HCT116 (cell line): ENCODE results near the gene MOCS1.

Source experiments
- CEBPB ChIP-seq: IDR thresholded peaks from 2 replicates; pipeline ENCODE4 v1.6.1; 2012; ENCODE audit warnings: low read depth
- CTCF ChIP-seq, 3 experiments: fragments of 200-600 bp in 1 of 3; sonication (generic) in 1 of 3; IDR thresholded peaks in 2 of 3; conservative IDR thresholded peaks in 1 of 3; 2 replicates each; pipeline ENCODE4 v1.5.1; 2012 to 2017; ENCODE audit warnings: low read depth in 2 of 3, low read length in 2 of 3, antibody characterized with exemption in 1 of 3, borderline replicate concordance in 1 of 3, control low read depth in 1 of 3, mild to moderate bottlenecking in 1 of 3, mixed read lengths in 1 of 3, mixed run types in 1 of 3, moderate library complexity in 1 of 3; ENCODE audit not compliant: insufficient read depth in 1 of 3
- POLR2A ChIP-seq: IDR thresholded peaks from 2 replicates; pipeline ENCODE4 v1.7.0; 2011; ENCODE audit warnings: borderline replicate concordance; ENCODE audit not compliant: insufficient read depth, insufficient read length; ENCODE audit errors: extremely low read depth

DNA sequence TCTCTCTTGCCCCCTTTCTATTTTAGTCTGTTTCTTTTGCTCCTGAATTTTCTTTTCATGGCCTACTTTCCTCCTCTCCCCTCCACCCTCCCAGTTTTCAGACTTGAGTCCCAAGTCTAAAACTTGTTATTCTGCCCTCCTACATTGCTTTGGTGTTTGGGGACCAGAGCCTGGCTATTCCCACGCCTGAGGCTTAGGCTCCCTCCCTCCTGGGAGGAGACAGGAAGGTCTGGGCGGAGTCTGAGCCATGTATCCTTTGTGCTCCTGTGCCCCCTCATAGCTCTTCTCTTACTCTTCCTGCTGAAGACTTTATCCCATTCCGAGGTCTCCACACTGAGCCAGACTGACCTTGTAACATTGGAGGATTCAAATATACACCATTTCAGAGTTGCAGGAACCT lies 72.6 kb downstream of the MOCS1 start:
- TF ChIP-seq POLR2A (no peak), CEBPB (no peak), CTCF (IDR thresholded peaks at IDR 0.05 in 2 of 3, conservative IDR thresholded peaks at IDR 0.05 in 1 of 3; ENCODE audit: borderline replicate concordance in 1 of 3, insufficient read depth in 1 of 3, low read depth in 2 of 3, low read length in 2 of 3) (no peak)
